Astrocyte (in vitro differentiated cells and primary cell): ENCODE data around the gene ZNF488. TPM values are rescaled to one million over a fixed set of nuclear protein-coding genes. Genes with fewer than 3 reads are reported as not detected.

Experiments used
- DNase-seq: peaks from one replicate; pipeline ENCODE4 v3.0.0-alpha.2; 2010; ENCODE audit warnings: low read depth
- FAIRE-seq: peaks from 2 replicates; lab custom pipeline; 2011; peaks lifted over from hg19 to GRCh38; lab: Jason Lieb, UNC
- H2AFZ ChIP-seq: 2 replicates; pipeline ENCODE4 v1.6.0; 2012; ENCODE audit warnings: low read depth, low read length, inconsistent platforms
- H3K27ac ChIP-seq: 2 replicates; pipeline ENCODE4 v1.5.1; 2011; ENCODE audit warnings: low read depth, low read length, inconsistent platforms
- H3K27me3 ChIP-seq: 2 replicates; pipeline ENCODE4 v1.6.0; 2011; ENCODE audit warnings: low read length, inconsistent platforms; ENCODE audit not compliant: insufficient read depth
- H3K36me3 ChIP-seq: 2 replicates; pipeline ENCODE4 v1.5.1; 2011; ENCODE audit warnings: low read length, inconsistent platforms; ENCODE audit not compliant: insufficient read depth
- H3K4me1 ChIP-seq: 2 replicates; pipeline ENCODE4 v1.5.1; 2011; ENCODE audit warnings: low read length, inconsistent platforms; ENCODE audit not compliant: insufficient read depth
- H3K4me2 ChIP-seq: 2 replicates; pipeline ENCODE4 v1.6.0; 2012; ENCODE audit warnings: low read length, inconsistent platforms
- H3K4me3 ChIP-seq: 2 replicates; pipeline ENCODE4 v1.5.1; 2011; ENCODE audit warnings: low read depth, mild to moderate bottlenecking, low read length, inconsistent platforms; ENCODE audit not compliant: insufficient read depth
- H3K79me2 ChIP-seq: 2 replicates; pipeline ENCODE4 v1.6.0; 2012; ENCODE audit warnings: mild to moderate bottlenecking, low read length, inconsistent platforms; ENCODE audit not compliant: insufficient read depth
- H3K9ac ChIP-seq: 2 replicates; pipeline ENCODE4 v1.6.0; 2012; ENCODE audit warnings: mild to moderate bottlenecking, low read length, inconsistent platforms
- H3K9me3 ChIP-seq: 2 replicates; pipeline ENCODE4 v1.5.1; 2012; ENCODE audit warnings: low read depth, mild to moderate bottlenecking, low read length, inconsistent platforms; ENCODE audit not compliant: insufficient read depth
- H4K20me1 ChIP-seq: 2 replicates; pipeline ENCODE4 v1.6.0; 2012; ENCODE audit warnings: low read length, inconsistent platforms; ENCODE audit not compliant: insufficient read depth
- H3K27ac Mint-ChIP-seq: one replicate; pipeline ENCODE4 v1.8.0; 2021; ENCODE audit warnings: mild to moderate bottlenecking, mixed read lengths; ENCODE audit not compliant: unreplicated experiment
- H3K27me3 Mint-ChIP-seq: one replicate; pipeline ENCODE4 v1.8.0; 2021; ENCODE audit warnings: low read depth, mixed read lengths; ENCODE audit not compliant: unreplicated experiment
- H3K36me3 Mint-ChIP-seq: one replicate; pipeline ENCODE4 v1.8.0; 2021; ENCODE audit warnings: low read depth, mixed read lengths; ENCODE audit not compliant: unreplicated experiment
- H3K4me1 Mint-ChIP-seq: one replicate; pipeline ENCODE4 v1.8.0; 2021; ENCODE audit warnings: low read depth, mixed read lengths; ENCODE audit not compliant: unreplicated experiment
- H3K4me3 Mint-ChIP-seq: one replicate; pipeline ENCODE4 v1.8.0; 2021; ENCODE audit warnings: mild to moderate bottlenecking, moderate library complexity, mixed read lengths; ENCODE audit not compliant: unreplicated experiment
- H3K9me3 Mint-ChIP-seq: one replicate; pipeline ENCODE4 v1.8.0; 2021; ENCODE audit warnings: mild to moderate bottlenecking, mixed read lengths; ENCODE audit not compliant: unreplicated experiment
- CTCF ChIP-seq: IDR thresholded peaks from 2 replicates; pipeline ENCODE4 v1.5.1; 2011; ENCODE audit warnings: low read depth, mild to moderate bottlenecking, inconsistent platforms, low read length, moderate library complexity; ENCODE audit not compliant: insufficient read depth
- EZH2 ChIP-seq: IDR thresholded peaks from 2 replicates; pipeline ENCODE4 v1.6.1; 2012; ENCODE audit warnings: mild to moderate bottlenecking, low read length, inconsistent platforms; ENCODE audit not compliant: insufficient read depth
- total RNA-seq: library from RNA; stranded (reverse); gene quantifications from 2 replicates; pipeline ENCODE4 v1.2.1, GENCODE V29; 2021

The ZNF488 gene
- total RNA-seq, 1 donor from 2014 or later, result 1.4 TPM

- Histone ChIP-seq H3K4me1 (peaks cover 30% of the 10 kb centered on the region), H3K9ac (peak overlapping the region; percentile 16), H2AFZ (no peak overlapping the region), H3K4me3 (no peak overlapping the region), H3K27ac (peak overlapping the region; percentile 64), H3K27me3 (no peaks in the 10 kb centered on the region), H3K36me3 (no peaks in the 10 kb centered on the region), H4K20me1 (no peaks in the 10 kb centered on the region), H3K9me3 (no peaks in the 10 kb centered on the region), H3K79me2 (no peaks in the 10 kb centered on the region), H3K4me2 (peak overlapping the region; percentile 78)
- Mint-ChIP-seq H3K4me3 (no peak overlapping the region), H3K27ac (peak overlapping the region; percentile 83), H3K4me1 (peaks cover 26% of the 10 kb centered on the region), H3K36me3 (no peaks in the 10 kb centered on the region), H3K27me3 (no peaks in the 10 kb centered on the region), H3K9me3 (peaks cover 8% of the 10 kb centered on the region)
- no peak for TF ChIP-seq EZH2
- no peak for TF ChIP-seq CTCF
- no peak for DNase-seq
- no peak for FAIRE-seq
These were observed 18.0 kb upstream of the ZNF488 start for GRCh38 chr10:47401874-47402640.

- H4K20me1 ChIP-seq, result no peaks in the 10 kb centered on the region
- H3K27me3 ChIP-seq, result no peaks in the 10 kb centered on the region
- no peaks in the 10 kb centered on the region for H3K36me3 ChIP-seq
- Mint-ChIP-seq H3K27ac (no peak overlapping the region), H3K27me3 (no peaks in the 10 kb centered on the region), H3K4me1 (peaks cover 35% of the 10 kb centered on the region), H3K4me3 (no peak overlapping the region), H3K36me3 (no peaks in the 10 kb centered on the region), H3K9me3 (peaks cover 8% of the 10 kb centered on the region)
- peaks cover 22% of the 10 kb centered on the region for H3K4me1 ChIP-seq
- no peak for FAIRE-seq
- no peak overlapping the region for H3K4me2 ChIP-seq
- no peaks in the 10 kb centered on the region for H3K79me2 ChIP-seq
- no peak for TF ChIP-seq CTCF
- no peak for TF ChIP-seq EZH2
- no peak overlapping the region for H3K4me3 ChIP-seq
- no peak overlapping the region for H3K27ac ChIP-seq
- H3K9me3 ChIP-seq, result no peaks in the 10 kb centered on the region
- H2AFZ ChIP-seq, result no peak overlapping the region
- H3K9ac ChIP-seq, result no peak overlapping the region
- DNase-seq, result no peak
These were observed 17.1 kb upstream of the ZNF488 start for GRCh38 chr10:47401210-47401609.

GRCh38 chr10:47400786-47401185 lies 16.7 kb upstream of the ZNF488 start:
- no peak for FAIRE-seq

More at GRCh38 chr10:47400786-47401185, 16.7 kb upstream of the ZNF488 start:
- Histone ChIP-seq H3K4me1 (peaks cover 20% of the 10 kb centered on the region), H4K20me1 (no peaks in the 10 kb centered on the region), H3K4me3 (no peak overlapping the region), H3K4me2 (no peak overlapping the region), H2AFZ (no peak overlapping the region), H3K27ac (no peak overlapping the region), H3K79me2 (no peaks in the 10 kb centered on the region), H3K36me3 (no peaks in the 10 kb centered on the region), H3K9me3 (no peaks in the 10 kb centered on the region), H3K27me3 (no peaks in the 10 kb centered on the region), H3K9ac (no peak overlapping the region)
- no peak for DNase-seq
- Mint-ChIP-seq H3K36me3 (peaks cover 3% of the 10 kb centered on the region), H3K4me1 (peaks cover 35% of the 10 kb centered on the region), H3K27me3 (no peaks in the 10 kb centered on the region), H3K9me3 (peaks cover 11% of the 10 kb centered on the region), H3K4me3 (no peak overlapping the region), H3K27ac (no peak overlapping the region)
- TF ChIP-seq CTCF (no peak), EZH2 (no peak)
